CD4-positive, alpha-beta T cell (primary cell): Measurements from ENCODE around the gene PPOX. TPM values are rescaled to one million over a fixed set of nuclear protein-coding genes. Genes with fewer than 3 reads are reported as not detected.

Source experiments
- ATAC-seq: fragments of 200-7000 bp; cut with Tn5 transposase; one replicate; pipeline ENCODE4 v1.10.0; 2022; ENCODE audit warnings: mild to moderate bottlenecking; ENCODE audit not compliant: poor library complexity
- CTCF ChIA-PET: fragments of 350-600 bp; sonication (Branson Sonifier 250); formaldehyde crosslinking; loops from one replicate; lab custom pipeline; 2021; ENCODE audit warnings: antibody characterized with exemption, inconsistent platforms; lab: Charles Lee
- POLR2A ChIA-PET: fragments of 350-600 bp; sonication (Branson Sonifier 250); formaldehyde crosslinking; loops from one replicate; lab custom pipeline; 2021; ENCODE audit warnings: antibody characterized with exemption, inconsistent platforms; lab: Charles Lee
- DNase-seq, 14 experiments: peaks; one replicate each; pipeline ENCODE4 v3.0.0-alpha.2; 2013 to 2020; ENCODE audit warnings: mixed read lengths in 2 of 14
- H3K27ac ChIP-seq, 2 donors: one replicate each; pipeline versions ENCODE4 v1.5.1 to v1.7.0; 2013; ENCODE audit warnings: low read length in 2 of 2, low read depth in 1 of 2, mild to moderate bottlenecking in 1 of 2
- H3K27me3 ChIP-seq, 2 experiments: 1 replicate in 1 of 2; 2 replicates in 1 of 2; pipeline versions ENCODE4 v1.6.1 to v1.7.0; 2013; ENCODE audit warnings: low read length in 2 of 2, control low read depth in 1 of 2, mild to moderate bottlenecking in 1 of 2, moderate library complexity in 1 of 2; ENCODE audit not compliant: insufficient read depth in 2 of 2, control insufficient read depth in 1 of 2
- H3K36me3 ChIP-seq: one replicate; pipeline ENCODE4 v1.6.1; 2013; ENCODE audit warnings: low read length, control low read depth; ENCODE audit not compliant: insufficient read depth
- H3K4me1 ChIP-seq: one replicate; pipeline ENCODE4 v1.6.1; 2013; ENCODE audit warnings: low read length, control low read depth; ENCODE audit not compliant: insufficient read depth
- H3K4me3 ChIP-seq: one replicate; pipeline ENCODE4 v1.5.1; 2013; ENCODE audit warnings: mild to moderate bottlenecking, low read length, moderate library complexity
- H3K9me3 ChIP-seq, 2 experiments: 1 replicate in 1 of 2; 2 replicates in 1 of 2; pipeline versions ENCODE4 v1.6.1 to v1.7.0; 2013; ENCODE audit warnings: low read length in 2 of 2, mild to moderate bottlenecking in 2 of 2, control low read depth in 1 of 2, moderate library complexity in 1 of 2; ENCODE audit not compliant: control insufficient read depth in 1 of 2, insufficient read depth in 1 of 2
- H3K27ac Mint-ChIP-seq: one replicate; pipeline ENCODE4 v1.8.0; 2020; ENCODE audit warnings: mixed read lengths
- H3K27me3 Mint-ChIP-seq: one replicate; pipeline ENCODE4 v1.8.0; 2021; ENCODE audit warnings: mixed read lengths
- H3K36me3 Mint-ChIP-seq: one replicate; pipeline ENCODE4 v1.8.0; 2021; ENCODE audit warnings: low read depth, mixed read lengths
- H3K4me1 Mint-ChIP-seq: one replicate; pipeline ENCODE4 v1.8.0; 2021; ENCODE audit warnings: low read depth, mixed read lengths
- H3K4me3 Mint-ChIP-seq: one replicate; pipeline ENCODE4 v1.8.0; 2020; ENCODE audit warnings: mild to moderate bottlenecking, mixed read lengths
- H3K9me3 Mint-ChIP-seq: one replicate; pipeline ENCODE4 v1.8.0; 2020; ENCODE audit warnings: mixed read lengths
- intact Hi-C, 2 experiments: fragments of 100-400 bp; cut with DNase I in 1 of 2; cut with micrococcal nuclease in 1 of 2; formaldehyde crosslinking; loops; one replicate each; pipeline versions ENCODE4 v1.15.1 to v1.9.0; 2023 to 2025; cut with DNase I, micrococcal nuclease
- total RNA-seq, 174 experiments: library from RNA in 2 of 174; stranded (reverse) in 2 of 174; gene quantifications; one replicate each; pipeline ENCODE4 v1.2.3 and lab custom pipeline; 2021 to 2026
- TF ChIP-seq, protein P1 (sequence below): fragments of 200-600 bp; IDR thresholded peaks from one replicate; pipeline ENCODE4 v1.8.0; 2022; ENCODE audit warnings: antibody characterized with exemption, mild to moderate bottlenecking

Gene PPOX
- total RNA-seq, 2 experiments from 2014 or later = 28.6 to 31.5 TPM

DNA sequence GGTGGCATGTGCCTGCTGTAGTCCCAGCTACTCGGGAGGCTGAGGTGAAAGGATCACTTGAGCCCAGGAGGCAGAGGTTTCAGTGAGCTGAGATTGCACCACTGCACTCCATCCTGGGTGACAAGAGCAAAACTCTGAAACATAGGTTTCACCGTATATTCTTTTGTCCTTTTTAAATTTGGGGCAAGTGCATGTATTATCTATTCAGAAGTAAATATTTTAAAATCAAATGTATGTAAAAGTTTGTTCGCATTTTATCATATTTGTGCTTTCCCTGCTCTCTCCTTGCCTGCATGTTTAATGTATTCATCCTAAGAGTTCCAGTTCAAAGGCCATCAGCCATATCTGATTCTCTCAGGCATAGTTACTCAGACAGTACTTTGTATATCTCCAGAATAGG lies 20.4 kb upstream of the PPOX start:
- no peak overlapping the region for H3K4me3 ChIP-seq
- no peaks in the 10 kb centered on the region for H3K9me3 ChIP-seq
- DNase-seq (no peak), ATAC-seq (no peak)
- ChIA-PET POLR2A (no interaction called here), CTCF (no interaction called here)
- H3K27ac ChIP-seq = no peak overlapping the region
- no peaks in the 10 kb centered on the region for H3K27me3 ChIP-seq
- H3K27me3 Mint-ChIP-seq = no peaks in the 10 kb centered on the region
- H3K36me3 ChIP-seq = no peaks in the 10 kb centered on the region
- no peak overlapping the region for H3K27ac Mint-ChIP-seq
- no peak overlapping the region for H3K4me3 Mint-ChIP-seq
- no peaks in the 10 kb centered on the region for H3K9me3 Mint-ChIP-seq
- TF ChIP-seq, protein P1, sequence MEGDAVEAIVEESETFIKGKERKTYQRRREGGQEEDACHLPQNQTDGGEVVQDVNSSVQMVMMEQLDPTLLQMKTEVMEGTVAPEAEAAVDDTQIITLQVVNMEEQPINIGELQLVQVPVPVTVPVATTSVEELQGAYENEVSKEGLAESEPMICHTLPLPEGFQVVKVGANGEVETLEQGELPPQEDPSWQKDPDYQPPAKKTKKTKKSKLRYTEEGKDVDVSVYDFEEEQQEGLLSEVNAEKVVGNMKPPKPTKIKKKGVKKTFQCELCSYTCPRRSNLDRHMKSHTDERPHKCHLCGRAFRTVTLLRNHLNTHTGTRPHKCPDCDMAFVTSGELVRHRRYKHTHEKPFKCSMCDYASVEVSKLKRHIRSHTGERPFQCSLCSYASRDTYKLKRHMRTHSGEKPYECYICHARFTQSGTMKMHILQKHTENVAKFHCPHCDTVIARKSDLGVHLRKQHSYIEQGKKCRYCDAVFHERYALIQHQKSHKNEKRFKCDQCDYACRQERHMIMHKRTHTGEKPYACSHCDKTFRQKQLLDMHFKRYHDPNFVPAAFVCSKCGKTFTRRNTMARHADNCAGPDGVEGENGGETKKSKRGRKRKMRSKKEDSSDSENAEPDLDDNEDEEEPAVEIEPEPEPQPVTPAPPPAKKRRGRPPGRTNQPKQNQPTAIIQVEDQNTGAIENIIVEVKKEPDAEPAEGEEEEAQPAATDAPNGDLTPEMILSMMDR = no peak
- no peaks in the 10 kb centered on the region for H3K36me3 Mint-ChIP-seq
- no peaks in the 10 kb centered on the region for H3K4me1 ChIP-seq
- intact Hi-C loops = loop anchor here in 1 of 2 experiments (10.0 kb wide), 1 partner anchor 651 kb away; no protein-coding TSS in a partner anchor
- no peaks in the 10 kb centered on the region for H3K4me1 Mint-ChIP-seq

DNA sequence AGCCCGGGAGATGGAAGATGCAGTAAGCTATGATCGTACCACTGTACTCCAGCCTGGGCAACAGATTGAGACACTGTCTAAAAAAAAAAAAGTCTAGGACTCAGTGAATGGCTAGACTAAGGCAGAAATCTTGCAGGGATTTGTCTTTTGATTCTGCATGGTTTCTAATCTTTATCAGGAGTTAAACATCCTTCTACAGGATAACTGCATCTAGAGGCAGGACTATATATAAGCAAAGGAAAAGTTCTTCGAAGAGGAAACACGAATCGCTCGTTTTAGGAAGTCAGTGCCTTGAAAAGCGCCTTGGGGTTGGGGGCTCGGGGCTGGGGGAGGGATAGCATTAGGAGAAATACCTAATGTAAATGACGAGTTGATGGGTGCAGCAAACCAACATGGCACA lies 13.1 kb upstream of the PPOX start:
- ChIA-PET POLR2A (interaction anchor here (0.7 to 4.1 kb wide), 24 partner anchors 12 to 891 kb away, joined by 3 to 37 read pairs (median 5); partner anchors contain the start of genes ARHGAP30, B4GALT3, DCAF8 and DEDD), CTCF (interaction anchor here (1.3 to 2.8 kb wide), 4 partner anchors 13 to 112 kb away, joined by 3 to 12 read pairs (median 8); partner anchors contain the start of genes NDUFS2, PPOX and TOMM40L)
- peak overlapping the region; percentile 97 for H3K4me3 ChIP-seq
- peaks cover 10% of the 10 kb centered on the region for H3K36me3 ChIP-seq
- DNase-seq (no peak), ATAC-seq (no peak)
- Mint-ChIP-seq H3K4me1 (peaks cover 35% of the 10 kb centered on the region), H3K36me3 (peaks cover 34% of the 10 kb centered on the region), H3K9me3 (no peaks in the 10 kb centered on the region), H3K4me3 (peak overlapping the region; percentile 82), H3K27ac (peak overlapping the region; percentile 99), H3K27me3 (no peaks in the 10 kb centered on the region)
- intact Hi-C loops = loop anchor here (1.0 to 10.0 kb wide), 4 partner anchors 21 to 808 kb away; partner anchors contain the start of genes DEDD (in 2 of the 2), NIT1 (in 2 of the 2), PFDN2 (in 2 of the 2) and COPA (in 1 of the 2)
- peak overlapping the region; percentile 96 to 99 for H3K27ac ChIP-seq
- H3K27me3 ChIP-seq = no peaks in the 10 kb centered on the region
- no peaks in the 10 kb centered on the region for H3K9me3 ChIP-seq
- TF ChIP-seq, protein P1 = no peak
- peaks cover 15% of the 10 kb centered on the region for H3K4me1 ChIP-seq

DNA sequence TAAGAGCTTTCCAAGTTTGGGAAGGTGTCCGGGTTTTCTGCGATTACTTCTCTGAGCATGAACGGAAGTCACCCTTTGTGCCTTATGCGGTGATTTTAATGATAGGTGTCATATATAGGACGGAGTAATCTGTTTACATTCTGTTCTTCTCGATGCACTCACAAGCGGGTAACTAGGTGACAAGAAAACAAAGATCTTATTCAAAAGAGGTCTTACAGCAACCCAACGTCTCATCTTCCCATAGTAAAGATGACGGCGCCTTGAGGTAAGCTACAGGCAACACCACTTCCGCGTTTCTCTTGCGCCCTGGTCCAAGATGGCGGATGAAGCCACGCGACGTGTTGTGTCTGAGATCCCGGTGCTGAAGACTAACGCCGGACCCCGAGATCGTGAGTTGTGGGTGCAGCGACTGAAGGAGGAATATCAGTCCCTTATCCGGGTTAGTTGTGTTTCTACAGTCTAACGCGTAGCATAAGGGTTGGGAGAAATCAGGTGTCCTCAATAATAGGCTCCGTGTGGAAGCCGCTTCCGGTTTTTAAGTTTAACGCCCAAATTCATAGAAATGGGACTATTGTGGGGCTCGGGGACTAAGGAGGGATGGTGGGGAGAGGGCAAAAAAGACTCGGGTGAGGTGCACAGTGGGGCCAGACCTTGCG lies 12.4 kb upstream of the PPOX start, which contains the start of gene UFC1:
UFC1 (plus strand) TSS at position 297 of the 656 bp plus-strand sequence; CDS start at position 317, 20 bp downstream.
- H3K4me1 ChIP-seq = peaks cover 19% of the 10 kb centered on the region
- ChIA-PET POLR2A (interaction anchor here (0.7 to 4.1 kb wide), 24 partner anchors 12 to 891 kb away, joined by 3 to 37 read pairs (median 5); partner anchors contain the start of genes ARHGAP30, B4GALT3, DCAF8 and DEDD), CTCF (interaction anchor here (1.1 to 2.8 kb wide), 5 partner anchors 13 to 112 kb away, joined by 3 to 12 read pairs (median 5); partner anchors contain the start of genes DEDD, NDUFS2, PPOX and TOMM40L)
- peak; percentile 91 for ATAC-seq
- H3K27ac Mint-ChIP-seq = peak within 1 kb of the TSS; percentile 99
- peaks cover 42% of the 10 kb centered on the region for H3K4me1 Mint-ChIP-seq
- peak within 1 kb of the TSS; percentile 97 for H3K4me3 ChIP-seq
- H3K27ac ChIP-seq = peak within 1 kb of the TSS; percentile 96 to 99
- DNase-seq = peak; percentile 67 to 96 (median 76)
- H3K4me3 Mint-ChIP-seq = peak within 1 kb of the TSS; percentile 98
- H3K36me3 Mint-ChIP-seq = peaks cover 40% of the 10 kb centered on the region
- intact Hi-C loops = loop anchor here (1.0 to 10.0 kb wide), 4 partner anchors 22 to 809 kb away; partner anchors contain the start of genes DEDD (in 2 of the 2), NIT1 (in 2 of the 2), PFDN2 (in 2 of the 2) and COPA (in 1 of the 2)
- no peaks in the 10 kb centered on the region for H3K9me3 ChIP-seq
- H3K27me3 Mint-ChIP-seq = no peaks in the 10 kb centered on the region
- H3K36me3 ChIP-seq = peaks cover 16% of the 10 kb centered on the region
- no peaks in the 10 kb centered on the region for H3K27me3 ChIP-seq
- TF ChIP-seq, protein P1 = no peak
- no peaks in the 10 kb centered on the region for H3K9me3 Mint-ChIP-seq
